ENCODE measurements around the gene TUBA1B. TPM values are rescaled to one million over a fixed set of nuclear protein-coding genes. Genes with fewer than 3 reads are reported as not detected.
A peak's percentile ranks its signal among the peaks of the same experiment; 100 is the strongest.

The TUBA1B gene
- total RNA-seq, 1 experiment from 2014 or later = 369 TPM

DNA sequence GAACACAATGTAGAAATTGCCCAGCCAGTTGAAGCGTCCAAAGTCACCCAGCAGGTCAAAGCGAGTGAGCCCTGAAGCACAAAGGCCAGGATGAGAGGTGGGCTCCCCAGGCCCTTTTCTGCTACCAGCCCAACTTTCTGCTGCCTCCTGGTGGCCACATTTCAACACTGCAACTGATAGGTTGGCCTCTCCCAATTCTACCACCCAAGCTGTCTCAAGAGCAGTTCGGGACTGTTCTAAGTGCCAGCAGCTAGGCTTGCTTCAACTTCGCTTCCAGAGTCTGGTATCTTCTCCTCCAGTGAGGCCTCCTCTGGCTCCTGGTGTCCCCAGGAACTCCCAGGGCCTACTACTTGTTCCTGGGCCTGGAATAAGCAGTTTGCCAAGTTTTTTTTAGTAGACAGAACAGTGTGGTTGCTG lies 33.2 kb downstream of the TUBA1B start:
- no peaks in the 10 kb centered on the region for H3K27me3 Mint-ChIP-seq (ENCODE audit: insufficient read depth, unreplicated experiment)
- no peak overlapping the region for H3K27ac Mint-ChIP-seq (ENCODE audit: low read depth, unreplicated experiment)
- TF ChIP-seq, protein P1, sequence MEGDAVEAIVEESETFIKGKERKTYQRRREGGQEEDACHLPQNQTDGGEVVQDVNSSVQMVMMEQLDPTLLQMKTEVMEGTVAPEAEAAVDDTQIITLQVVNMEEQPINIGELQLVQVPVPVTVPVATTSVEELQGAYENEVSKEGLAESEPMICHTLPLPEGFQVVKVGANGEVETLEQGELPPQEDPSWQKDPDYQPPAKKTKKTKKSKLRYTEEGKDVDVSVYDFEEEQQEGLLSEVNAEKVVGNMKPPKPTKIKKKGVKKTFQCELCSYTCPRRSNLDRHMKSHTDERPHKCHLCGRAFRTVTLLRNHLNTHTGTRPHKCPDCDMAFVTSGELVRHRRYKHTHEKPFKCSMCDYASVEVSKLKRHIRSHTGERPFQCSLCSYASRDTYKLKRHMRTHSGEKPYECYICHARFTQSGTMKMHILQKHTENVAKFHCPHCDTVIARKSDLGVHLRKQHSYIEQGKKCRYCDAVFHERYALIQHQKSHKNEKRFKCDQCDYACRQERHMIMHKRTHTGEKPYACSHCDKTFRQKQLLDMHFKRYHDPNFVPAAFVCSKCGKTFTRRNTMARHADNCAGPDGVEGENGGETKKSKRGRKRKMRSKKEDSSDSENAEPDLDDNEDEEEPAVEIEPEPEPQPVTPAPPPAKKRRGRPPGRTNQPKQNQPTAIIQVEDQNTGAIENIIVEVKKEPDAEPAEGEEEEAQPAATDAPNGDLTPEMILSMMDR (IDR thresholded peaks at IDR 0.05; ENCODE audit: unreplicated experiment) = peak; percentile 51
- peaks cover 28% of the 10 kb centered on the region for H3K36me3 Mint-ChIP-seq (ENCODE audit: insufficient read depth, unreplicated experiment)
- intact Hi-C loops (cut with micrococcal nuclease) = loop anchor here (2.0 kb wide), 1 partner anchor 33 kb away; no protein-coding TSS in a partner anchor
- H3K9me3 Mint-ChIP-seq (ENCODE audit: unreplicated experiment) = no peaks in the 10 kb centered on the region
- peaks cover 5% of the 10 kb centered on the region for H3K4me1 Mint-ChIP-seq (ENCODE audit: insufficient read depth, unreplicated experiment)
- H3K4me3 Mint-ChIP-seq (ENCODE audit: unreplicated experiment) = no peak overlapping the region
- DNase-seq (ENCODE audit: unreplicated experiment) = peak; percentile 61
- BruUV-seq (replicated peaks) = no TSS peak
- POLR2A ChIA-PET = interaction anchor here (0.5 to 3.2 kb wide), 5 partner anchors 11 to 1388 kb away, joined by 3 to 25 read pairs (median 4); partner anchors contain the start of gene LMBR1L
- CTCF ChIA-PET = interaction anchor here (0.6 to 6.8 kb wide), 17 partner anchors 10 to 773 kb away, joined by 3 to 99 read pairs (median 5); partner anchors contain the start of genes LMBR1L and TUBA1B

DNA sequence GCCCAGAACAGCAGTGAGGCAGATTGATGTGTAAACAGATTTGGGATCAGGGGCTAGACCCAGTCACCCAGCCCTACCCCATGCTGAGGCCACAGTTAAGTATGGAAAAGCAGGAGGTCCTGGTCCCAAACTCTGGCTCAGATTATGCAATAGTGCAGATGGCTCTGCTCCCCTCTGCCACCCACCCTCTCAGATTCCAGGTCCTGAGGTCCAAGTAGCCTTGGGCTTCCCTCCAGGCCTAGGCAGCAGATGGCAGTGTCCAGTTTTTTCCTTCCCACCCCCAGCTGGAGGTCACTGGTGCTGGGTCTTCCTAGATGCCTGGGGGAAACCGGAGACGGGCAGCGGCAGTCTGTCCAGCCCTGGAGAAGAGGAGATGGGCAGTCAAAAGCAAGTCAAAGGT lies 33.8 kb downstream of the TUBA1B start:
- TF ChIP-seq, protein P1 (IDR thresholded peaks at IDR 0.05; ENCODE audit: unreplicated experiment) = no peak
- BruUV-seq (replicated peaks) = no TSS peak
- Mint-ChIP-seq H3K36me3 (ENCODE audit: insufficient read depth, unreplicated experiment) (peaks cover 28% of the 10 kb centered on the region), H3K27me3 (ENCODE audit: insufficient read depth, unreplicated experiment) (no peaks in the 10 kb centered on the region), H3K4me3 (ENCODE audit: unreplicated experiment) (no peak overlapping the region), H3K27ac (ENCODE audit: low read depth, unreplicated experiment) (no peak overlapping the region), H3K9me3 (ENCODE audit: unreplicated experiment) (no peaks in the 10 kb centered on the region), H3K4me1 (ENCODE audit: insufficient read depth, unreplicated experiment) (peaks cover 5% of the 10 kb centered on the region)
- ChIA-PET CTCF (interaction anchor here (0.7 to 6.8 kb wide), 8 partner anchors 10 to 774 kb away, joined by 3 to 99 read pairs (median 5); partner anchors contain the start of gene LMBR1L), POLR2A (interaction anchor here (0.5 to 1.3 kb wide), 2 partner anchors 11 to 33 kb away, joined by 4 to 5 read pairs; no protein-coding TSS in a partner anchor)
- intact Hi-C loops (cut with micrococcal nuclease) = no loop called here
- DNase-seq (ENCODE audit: unreplicated experiment) = no peak

DNA sequence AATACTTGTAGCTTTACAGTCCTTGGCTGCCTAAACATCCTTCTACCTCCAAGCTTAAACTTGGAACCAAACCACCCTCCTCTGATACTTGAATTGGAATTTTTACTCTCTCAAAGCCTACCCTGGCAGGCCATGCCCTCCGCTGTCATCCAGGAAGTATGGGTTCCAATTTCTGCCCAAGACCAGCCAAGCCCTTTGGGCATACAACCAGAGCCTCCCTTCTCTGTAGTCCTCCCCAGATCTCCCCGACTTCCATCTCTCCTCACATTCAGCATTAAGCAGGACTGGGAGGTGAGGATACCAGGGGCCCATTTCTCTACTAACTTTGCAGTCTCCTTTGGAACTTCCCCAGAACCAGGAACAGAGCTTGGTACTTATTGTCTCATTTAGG lies 36.2 kb downstream of the TUBA1B start:
- Mint-ChIP-seq H3K9me3 (ENCODE audit: unreplicated experiment) (no peaks in the 10 kb centered on the region), H3K27me3 (ENCODE audit: insufficient read depth, unreplicated experiment) (no peaks in the 10 kb centered on the region), H3K27ac (ENCODE audit: low read depth, unreplicated experiment) (no peak overlapping the region), H3K4me1 (ENCODE audit: insufficient read depth, unreplicated experiment) (peaks cover 5% of the 10 kb centered on the region), H3K36me3 (ENCODE audit: insufficient read depth, unreplicated experiment) (peaks cover 28% of the 10 kb centered on the region), H3K4me3 (ENCODE audit: unreplicated experiment) (no peak overlapping the region)
- no peak for DNase-seq (ENCODE audit: unreplicated experiment)
- no TSS peak for BruUV-seq (replicated peaks)
- intact Hi-C loops (cut with micrococcal nuclease) = no loop called here
- ChIA-PET POLR2A (interaction anchor here (1.3 to 4.8 kb wide), 5 partner anchors 15 to 36 kb away, joined by 4 to 24 read pairs (median 6); partner anchors contain the start of genes LMBR1L and TUBA1B), CTCF (interaction anchor here (0.7 to 1.7 kb wide), 6 partner anchors 9 to 57 kb away, joined by 3 to 5 read pairs (median 3); no protein-coding TSS in a partner anchor)
- TF ChIP-seq, protein P1 (IDR thresholded peaks at IDR 0.05; ENCODE audit: unreplicated experiment) = no peak

DNA sequence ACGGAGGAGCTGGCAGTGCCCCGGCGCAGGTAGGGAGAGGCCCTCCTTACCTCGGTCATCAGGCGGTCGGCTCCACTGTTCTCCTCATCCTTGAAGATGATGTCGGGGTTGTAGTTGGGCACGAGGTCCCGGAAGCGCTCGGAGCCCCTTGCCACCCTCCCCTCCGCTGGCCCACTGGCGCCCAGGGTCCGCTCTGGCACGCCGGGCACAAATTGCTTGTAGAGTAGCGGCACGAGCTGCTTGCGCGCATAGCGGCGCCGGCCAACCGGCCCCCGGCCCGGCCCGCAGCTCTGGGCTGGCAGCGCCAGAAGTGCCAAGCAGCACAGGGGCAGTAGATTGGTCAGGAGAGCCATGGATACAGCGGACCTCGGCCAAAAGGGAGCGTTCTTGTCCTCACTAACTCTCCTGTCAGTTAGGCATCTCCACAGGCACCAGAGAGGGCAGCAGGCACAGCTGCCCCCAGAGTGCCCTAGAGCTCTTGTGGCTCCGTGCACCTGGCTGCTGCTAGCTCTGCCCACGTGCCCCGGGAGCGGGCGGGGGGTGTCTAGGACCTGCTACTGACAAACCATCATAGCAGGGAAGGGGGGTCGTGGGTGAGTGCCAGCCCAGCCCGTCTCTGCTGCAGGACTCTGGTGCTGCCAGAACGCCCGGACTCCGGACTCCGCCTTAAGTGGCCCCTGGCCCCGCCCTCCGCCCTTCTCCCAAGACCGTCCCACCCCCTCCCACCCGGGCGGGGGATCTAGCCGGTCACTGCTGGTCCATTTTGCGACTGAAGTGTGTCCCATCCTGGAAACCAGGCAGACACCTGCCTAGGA lies 36.8 kb downstream of the TUBA1B start, which contains the start of gene DHH:
DHH (minus strand) TSS at position 642 of the 815 bp plus-strand sequence; CDS start at position 353, 289 bp downstream.
- Mint-ChIP-seq H3K9me3 (ENCODE audit: unreplicated experiment) (no peaks in the 10 kb centered on the region), H3K27ac (ENCODE audit: low read depth, unreplicated experiment) (no peak within 1 kb of the TSS), H3K27me3 (ENCODE audit: insufficient read depth, unreplicated experiment) (no peaks in the 10 kb centered on the region), H3K4me3 (ENCODE audit: unreplicated experiment) (no peak within 1 kb of the TSS), H3K4me1 (ENCODE audit: insufficient read depth, unreplicated experiment) (peaks cover 5% of the 10 kb centered on the region), H3K36me3 (ENCODE audit: insufficient read depth, unreplicated experiment) (peaks cover 24% of the 10 kb centered on the region)
- ChIA-PET POLR2A (interaction anchor here (0.7 to 4.8 kb wide), 5 partner anchors 15 to 79 kb away, joined by 3 to 24 read pairs (median 6); partner anchors contain the start of genes LMBR1L and TUBA1B), CTCF (interaction anchor here (0.7 to 1.7 kb wide), 9 partner anchors 8 to 198 kb away, joined by 3 to 5 read pairs (median 3); no protein-coding TSS in a partner anchor)
- no TSS peak for BruUV-seq (replicated peaks)
- intact Hi-C loops (cut with micrococcal nuclease) = no loop called here
- DNase-seq (ENCODE audit: unreplicated experiment) = no peak
- TF ChIP-seq, protein P1 (IDR thresholded peaks at IDR 0.05; ENCODE audit: unreplicated experiment) = no peak

All from MCF 10A (cell line).